AG09319 (cell line): Measurements from ENCODE around the gene CPT1A.
A peak's percentile ranks its signal among the peaks of the same experiment; 100 is the strongest.
"Not testable (repeated sequence)": the region's sequence is repeated elsewhere in the genome, so short reads cannot be mapped to it uniquely, and the experiment has no call there.

Experiments
- DNase-seq: peaks from one replicate; pipeline ENCODE4 v3.0.0-alpha.2; 2010; ENCODE audit warnings: low read depth; ENCODE audit errors: extremely low read depth
- CTCF ChIP-seq: IDR thresholded peaks from 2 replicates; pipeline ENCODE4 v1.5.1; 2011; ENCODE audit warnings: low read depth, mild to moderate bottlenecking, inconsistent platforms, low read length, moderate library complexity

The CPT1A gene

DNA sequence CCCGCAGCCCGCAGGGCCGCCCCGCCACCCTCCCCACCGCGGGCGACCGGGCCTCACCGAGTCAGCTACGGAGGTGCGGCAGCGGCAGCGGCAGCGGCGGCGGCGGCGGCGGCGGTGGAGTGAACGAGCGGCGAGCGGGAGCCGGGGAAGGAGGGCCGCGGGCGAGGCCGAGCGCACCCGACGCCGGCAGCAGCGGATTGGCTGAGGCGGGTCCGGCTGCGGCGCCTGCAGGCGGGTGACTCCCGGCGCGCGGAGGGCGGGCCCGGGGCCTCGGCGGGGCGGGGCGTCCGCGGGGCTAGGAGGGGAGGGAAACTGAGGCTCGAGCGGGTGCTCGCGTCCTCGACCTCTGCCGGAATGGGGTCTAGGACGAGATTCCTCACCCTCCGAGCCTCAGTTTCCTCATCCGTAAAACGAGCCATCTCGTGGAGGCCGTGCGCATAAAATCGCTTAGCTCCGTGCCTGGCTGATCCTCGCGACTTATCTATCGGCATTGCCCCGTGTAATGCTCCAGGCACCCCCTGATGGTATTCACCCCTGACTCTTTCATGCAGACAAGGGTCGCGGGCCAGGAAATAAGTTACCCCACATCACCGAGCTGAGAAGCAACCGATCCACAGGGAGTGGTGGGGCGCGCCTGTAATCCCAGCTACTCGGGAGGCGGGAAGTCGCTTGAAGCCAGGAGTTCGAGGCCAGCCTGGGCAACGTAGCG lies at the start of gene CPT1A:
CPT1A (minus strand) TSS at position 199 of the 709 bp plus-strand sequence. CDS start 26,442 bp downstream, outside the sequence.
- no peak for TF ChIP-seq CTCF
- DNase-seq, result peak; percentile 39

DNA sequence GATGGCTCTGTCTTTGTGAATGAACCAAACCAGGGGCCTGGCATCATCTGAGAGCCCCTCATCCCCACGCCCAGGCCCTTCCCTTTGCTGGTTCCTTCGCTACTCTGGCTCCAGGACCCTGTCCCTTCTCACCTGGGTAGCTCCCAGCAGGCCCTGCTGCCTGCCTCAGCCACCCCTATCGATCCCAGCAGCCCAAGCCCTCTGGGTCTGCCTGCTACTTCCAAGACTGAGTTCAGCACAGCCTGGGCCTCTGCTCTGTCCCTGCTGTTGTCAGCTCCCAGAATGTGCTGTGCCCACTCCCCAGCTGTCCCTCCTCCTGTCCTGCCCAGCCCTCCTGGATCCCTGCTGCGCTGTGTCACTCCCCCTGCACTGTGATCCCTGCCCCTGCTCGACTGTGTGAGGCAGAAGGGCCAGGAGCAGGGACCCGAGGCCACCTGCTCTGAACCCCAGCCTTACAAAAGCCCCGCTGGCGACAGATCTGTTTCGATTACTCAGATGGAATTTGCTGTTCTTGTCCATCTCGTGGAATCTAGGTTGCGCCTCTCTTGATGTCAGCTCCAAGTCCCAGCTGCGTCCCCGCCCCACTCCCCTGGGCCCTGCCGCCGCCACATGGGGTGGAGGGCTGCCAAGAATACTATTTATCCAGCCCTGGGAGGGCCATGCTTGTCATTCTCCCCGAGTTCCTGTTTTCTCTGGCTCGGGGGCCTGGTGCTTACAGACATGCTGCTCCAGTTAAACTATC lies 48.9 kb upstream of the CPT1A start:
- DNase-seq, result peak; percentile 69
- no peak for TF ChIP-seq CTCF

- TF ChIP-seq CTCF, result peak; percentile 92
- DNase-seq, result peak; percentile 94
These were observed 48.3 kb upstream of the CPT1A start for GRCh38 chr11:68889948-68890446.

GRCh38 chr11:68884827-68885226 lies 43.1 kb upstream of the CPT1A start:
- not testable (repeated sequence) for DNase-seq

GRCh38 chr11:68882391-68882790 lies 40.7 kb upstream of the CPT1A start:
- DNase-seq, result no peak

GRCh38 chr11:68881320-68881719 lies 39.6 kb upstream of the CPT1A start:
- TF ChIP-seq CTCF, result no peak
- DNase-seq, result no peak

More at GRCh38 chr11:68882391-68882790, 40.7 kb upstream of the CPT1A start:
- TF ChIP-seq CTCF, result no peak

DNA sequence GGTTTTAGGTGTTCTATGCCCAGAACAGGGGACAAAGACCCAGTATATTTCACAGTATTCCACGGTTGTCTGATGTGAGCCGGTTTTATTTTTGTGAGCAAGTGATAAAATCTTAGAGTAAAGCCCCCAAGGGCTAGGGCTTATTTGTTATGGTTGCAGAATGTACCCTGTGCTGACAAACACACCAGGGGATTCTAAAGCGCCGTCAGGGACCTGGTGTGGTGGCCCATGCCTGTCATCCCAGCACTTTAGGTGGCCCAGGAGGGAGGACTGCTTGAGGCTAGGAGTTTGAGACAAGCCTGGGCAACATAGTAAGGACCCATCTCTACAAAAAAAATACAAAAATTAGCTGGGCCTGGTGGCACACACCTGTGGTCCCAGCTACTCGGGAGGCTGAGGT lies 39.1 kb upstream of the CPT1A start:
- no peak for TF ChIP-seq CTCF
- DNase-seq, result no peak
